Measurements from ENCODE around the gene C16orf95.
A peak's percentile ranks its signal among the peaks of the same experiment; 100 is the strongest.

The C16orf95 gene

DNA sequence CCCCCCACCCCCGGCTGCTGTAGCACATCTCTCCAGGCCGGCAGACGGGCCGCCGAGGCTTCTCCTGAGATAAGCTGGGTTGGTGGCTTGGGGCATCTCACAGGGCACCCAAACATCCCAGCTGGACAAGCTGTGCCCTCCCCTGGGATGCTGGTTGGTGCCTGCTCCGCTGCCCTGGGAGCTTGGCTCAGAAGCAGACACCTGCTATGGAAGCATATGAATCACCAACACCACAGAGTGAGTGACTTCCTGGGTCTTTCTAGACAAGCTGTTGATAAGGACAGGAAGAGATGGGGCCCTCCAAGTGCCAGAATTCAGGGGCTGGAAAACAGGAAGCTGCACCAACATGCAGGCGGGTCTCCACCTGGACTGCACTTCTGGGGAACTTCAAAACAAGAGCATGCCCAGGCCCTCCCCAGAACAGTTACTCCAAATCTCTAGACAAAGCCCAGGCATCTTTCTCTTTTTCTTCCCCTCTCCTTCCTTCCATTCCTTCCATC lies 13.7 kb downstream of the C16orf95 start:
- TF ChIP-seq, protein P1, sequence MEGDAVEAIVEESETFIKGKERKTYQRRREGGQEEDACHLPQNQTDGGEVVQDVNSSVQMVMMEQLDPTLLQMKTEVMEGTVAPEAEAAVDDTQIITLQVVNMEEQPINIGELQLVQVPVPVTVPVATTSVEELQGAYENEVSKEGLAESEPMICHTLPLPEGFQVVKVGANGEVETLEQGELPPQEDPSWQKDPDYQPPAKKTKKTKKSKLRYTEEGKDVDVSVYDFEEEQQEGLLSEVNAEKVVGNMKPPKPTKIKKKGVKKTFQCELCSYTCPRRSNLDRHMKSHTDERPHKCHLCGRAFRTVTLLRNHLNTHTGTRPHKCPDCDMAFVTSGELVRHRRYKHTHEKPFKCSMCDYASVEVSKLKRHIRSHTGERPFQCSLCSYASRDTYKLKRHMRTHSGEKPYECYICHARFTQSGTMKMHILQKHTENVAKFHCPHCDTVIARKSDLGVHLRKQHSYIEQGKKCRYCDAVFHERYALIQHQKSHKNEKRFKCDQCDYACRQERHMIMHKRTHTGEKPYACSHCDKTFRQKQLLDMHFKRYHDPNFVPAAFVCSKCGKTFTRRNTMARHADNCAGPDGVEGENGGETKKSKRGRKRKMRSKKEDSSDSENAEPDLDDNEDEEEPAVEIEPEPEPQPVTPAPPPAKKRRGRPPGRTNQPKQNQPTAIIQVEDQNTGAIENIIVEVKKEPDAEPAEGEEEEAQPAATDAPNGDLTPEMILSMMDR (IDR thresholded peaks at IDR 0.05; ENCODE audit: extremely low read depth, insufficient read depth, missing control alignments) = no peak
- no peak for DNase-seq (ENCODE audit: low spot score)
- in situ Hi-C loops (cut with MboI; ENCODE audit: low pct_unique_long_range_greater_than_20kb, low sequenced_read_pairs, unreplicated experiment) = no loop called here

DNA sequence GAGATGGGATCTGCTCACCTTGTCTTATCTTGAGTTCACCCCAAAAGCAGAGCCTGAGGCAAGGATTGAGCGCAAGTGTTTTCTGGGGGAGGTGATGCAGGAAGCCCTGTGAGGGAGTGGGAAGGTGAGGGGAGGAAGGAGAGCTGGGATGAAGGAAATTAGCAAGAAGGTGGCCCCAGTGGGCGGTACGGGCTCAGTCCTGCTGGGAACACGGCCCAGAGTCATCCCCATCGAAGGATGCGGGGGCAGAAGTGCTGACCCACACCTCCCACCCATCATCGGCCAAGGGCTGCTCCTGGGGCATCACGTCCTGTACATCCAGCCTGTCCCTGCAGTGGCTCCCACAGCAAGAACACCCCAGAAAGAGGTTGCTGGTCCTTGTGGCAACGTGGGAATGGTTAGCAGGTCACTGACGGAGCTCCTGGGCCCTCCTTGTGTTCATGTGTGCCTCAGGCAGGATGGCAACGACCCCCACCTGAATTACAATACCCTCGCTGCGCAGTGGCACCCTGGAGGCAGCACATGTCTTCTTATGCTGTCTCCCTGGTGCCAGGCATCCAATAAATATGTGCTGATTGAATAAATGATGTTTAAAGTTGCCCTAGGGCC lies 18.2 kb downstream of the C16orf95 start:
- TF ChIP-seq, protein P1 (IDR thresholded peaks at IDR 0.05; ENCODE audit: extremely low read depth, insufficient read depth, missing control alignments) = no peak
- no peak for DNase-seq (ENCODE audit: low spot score)
- in situ Hi-C loops (cut with MboI; ENCODE audit: low pct_unique_long_range_greater_than_20kb, low sequenced_read_pairs, unreplicated experiment) = no loop called here

DNA sequence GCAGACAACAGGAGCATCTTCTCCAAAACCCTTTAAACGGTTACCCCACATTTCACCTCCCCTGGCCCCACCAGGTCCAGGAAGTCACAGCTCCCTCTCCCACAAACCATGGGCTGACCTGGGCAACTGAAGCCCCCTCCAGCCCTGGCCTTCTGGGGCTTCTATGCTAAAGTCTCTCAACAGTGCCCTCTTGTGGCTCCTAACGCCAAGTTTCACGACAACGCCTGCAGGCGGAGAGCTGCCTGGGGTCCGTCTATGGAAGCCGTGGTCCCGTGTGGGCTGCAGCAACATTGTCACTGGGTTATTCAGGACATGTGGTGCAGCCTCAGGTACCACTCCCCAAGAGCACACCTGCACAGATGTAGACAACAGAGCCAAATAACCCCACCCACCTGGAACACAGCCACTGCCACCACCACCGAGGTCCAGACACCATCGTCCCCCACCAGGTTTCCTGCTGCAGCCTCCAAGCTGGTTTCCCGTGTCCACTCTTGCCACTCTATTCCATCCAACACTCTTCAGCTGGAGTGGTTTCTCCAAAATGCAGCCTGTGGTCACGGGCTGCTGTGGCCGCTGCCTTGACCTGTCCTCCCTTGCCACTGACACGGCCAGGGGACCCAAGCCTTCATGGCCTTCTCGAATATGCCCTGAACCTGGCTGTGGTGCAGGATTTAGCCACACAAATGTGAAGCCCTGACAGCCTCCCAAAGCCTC lies 19.1 kb downstream of the C16orf95 start:
- in situ Hi-C loops (cut with MboI; ENCODE audit: low pct_unique_long_range_greater_than_20kb, low sequenced_read_pairs, unreplicated experiment) = no loop called here
- TF ChIP-seq, protein P1 (IDR thresholded peaks at IDR 0.05; ENCODE audit: extremely low read depth, insufficient read depth, missing control alignments) = peak; percentile 64
- peak; percentile 57 for DNase-seq (ENCODE audit: low spot score)

DNA sequence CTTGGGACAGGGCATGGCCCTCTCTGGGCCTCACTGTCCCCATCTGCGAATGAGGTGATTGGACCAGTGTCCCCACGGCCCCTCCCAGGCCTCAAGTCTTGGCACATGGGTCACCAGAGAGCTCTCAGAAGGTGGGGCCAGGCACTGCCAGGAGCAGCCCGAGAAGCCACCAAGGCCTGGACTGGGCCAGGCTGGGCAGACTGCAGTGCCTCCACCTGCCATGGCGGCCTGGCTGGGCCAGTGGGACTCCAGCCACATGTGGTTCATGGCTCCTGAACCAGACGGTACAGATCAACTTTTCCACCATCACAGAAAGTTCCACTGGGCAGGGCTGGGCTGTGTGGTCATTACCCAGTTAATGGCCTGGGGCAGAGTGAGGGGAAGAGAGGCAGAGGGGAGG lies 19.8 kb downstream of the C16orf95 start:
- in situ Hi-C loops (cut with MboI; ENCODE audit: low pct_unique_long_range_greater_than_20kb, low sequenced_read_pairs, unreplicated experiment) = no loop called here
- TF ChIP-seq, protein P1 (IDR thresholded peaks at IDR 0.05; ENCODE audit: extremely low read depth, insufficient read depth, missing control alignments) = no peak
- no peak for DNase-seq (ENCODE audit: low spot score)

DNA sequence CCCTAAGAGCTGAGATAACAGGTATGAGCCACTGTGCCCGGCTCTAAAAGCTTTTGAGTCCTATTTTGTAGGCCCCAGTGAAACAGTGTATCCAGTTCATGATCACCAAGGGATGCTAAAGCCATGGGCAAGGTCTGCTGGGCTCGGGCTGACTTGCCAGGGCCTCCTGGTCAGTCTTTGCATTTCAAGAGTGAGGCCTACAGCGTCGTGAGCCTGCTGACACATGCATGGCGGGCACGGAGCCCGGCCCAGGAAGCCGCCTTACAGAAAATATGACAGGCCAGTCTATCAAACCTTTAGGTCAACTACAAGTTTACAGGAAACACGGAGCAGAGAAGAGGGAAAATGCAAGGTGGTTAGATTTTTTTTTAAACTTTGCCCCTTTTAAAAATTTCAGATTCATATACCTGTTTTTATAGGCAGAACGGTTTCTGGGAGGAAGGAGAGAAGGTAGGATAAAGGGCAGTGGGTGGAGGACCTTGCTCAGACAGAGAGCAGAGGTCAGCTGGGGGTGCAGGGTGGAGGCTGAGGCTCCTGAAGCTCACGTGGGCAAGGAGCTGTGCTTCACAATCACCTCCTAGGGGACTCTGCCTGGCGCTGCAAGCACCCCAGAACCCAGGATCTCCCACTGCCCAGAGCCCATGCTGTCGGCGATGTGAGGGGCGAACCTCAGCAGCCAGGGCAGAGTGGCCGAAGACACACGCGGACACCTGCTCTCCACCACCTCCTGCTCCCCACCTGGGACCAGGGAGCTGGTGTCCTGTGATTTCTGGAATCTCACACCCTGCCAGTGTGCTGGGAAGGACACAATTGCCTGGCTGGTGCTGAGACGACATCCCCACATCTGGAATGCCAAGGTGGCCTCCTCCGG lies 21.3 kb downstream of the C16orf95 start:
- in situ Hi-C loops (cut with MboI; ENCODE audit: low pct_unique_long_range_greater_than_20kb, low sequenced_read_pairs, unreplicated experiment) = no loop called here
- no peak for DNase-seq (ENCODE audit: low spot score)
- TF ChIP-seq, protein P1 (IDR thresholded peaks at IDR 0.05; ENCODE audit: extremely low read depth, insufficient read depth, missing control alignments) = no peak

DNA sequence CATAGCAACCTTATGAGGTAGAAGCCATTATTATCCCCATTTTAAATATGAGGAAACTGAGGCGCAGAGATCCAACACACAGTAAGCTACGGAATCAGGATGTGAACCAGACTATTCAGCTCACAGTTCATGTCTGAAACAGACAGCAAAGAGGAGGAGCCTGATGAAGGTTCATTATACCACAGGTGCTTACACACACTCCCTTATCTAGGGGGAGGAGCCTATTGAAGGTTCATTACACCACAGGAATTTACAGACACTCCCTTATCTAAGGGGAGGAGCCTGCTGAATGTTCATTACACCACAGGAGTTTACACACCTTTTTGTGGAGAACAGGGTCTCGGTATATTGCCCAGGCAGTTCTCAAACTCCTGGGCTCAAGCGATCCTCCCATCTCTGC lies 21.9 kb downstream of the C16orf95 start:
- no peak for DNase-seq (ENCODE audit: low spot score)
- TF ChIP-seq, protein P1 (IDR thresholded peaks at IDR 0.05; ENCODE audit: extremely low read depth, insufficient read depth, missing control alignments) = no peak
- in situ Hi-C loops (cut with MboI; ENCODE audit: low pct_unique_long_range_greater_than_20kb, low sequenced_read_pairs, unreplicated experiment) = no loop called here

Measured in GM13977 (cell line).